ENCODE data around the gene RETREG3. TPM values are rescaled to one million over a fixed set of nuclear protein-coding genes. Genes with fewer than 3 reads are reported as not detected.

RETREG3 gene
- polyA plus RNA-seq, 1 of the 3 experiments (the other 2 are of a cell fraction): 13.3 TPM

DNA sequence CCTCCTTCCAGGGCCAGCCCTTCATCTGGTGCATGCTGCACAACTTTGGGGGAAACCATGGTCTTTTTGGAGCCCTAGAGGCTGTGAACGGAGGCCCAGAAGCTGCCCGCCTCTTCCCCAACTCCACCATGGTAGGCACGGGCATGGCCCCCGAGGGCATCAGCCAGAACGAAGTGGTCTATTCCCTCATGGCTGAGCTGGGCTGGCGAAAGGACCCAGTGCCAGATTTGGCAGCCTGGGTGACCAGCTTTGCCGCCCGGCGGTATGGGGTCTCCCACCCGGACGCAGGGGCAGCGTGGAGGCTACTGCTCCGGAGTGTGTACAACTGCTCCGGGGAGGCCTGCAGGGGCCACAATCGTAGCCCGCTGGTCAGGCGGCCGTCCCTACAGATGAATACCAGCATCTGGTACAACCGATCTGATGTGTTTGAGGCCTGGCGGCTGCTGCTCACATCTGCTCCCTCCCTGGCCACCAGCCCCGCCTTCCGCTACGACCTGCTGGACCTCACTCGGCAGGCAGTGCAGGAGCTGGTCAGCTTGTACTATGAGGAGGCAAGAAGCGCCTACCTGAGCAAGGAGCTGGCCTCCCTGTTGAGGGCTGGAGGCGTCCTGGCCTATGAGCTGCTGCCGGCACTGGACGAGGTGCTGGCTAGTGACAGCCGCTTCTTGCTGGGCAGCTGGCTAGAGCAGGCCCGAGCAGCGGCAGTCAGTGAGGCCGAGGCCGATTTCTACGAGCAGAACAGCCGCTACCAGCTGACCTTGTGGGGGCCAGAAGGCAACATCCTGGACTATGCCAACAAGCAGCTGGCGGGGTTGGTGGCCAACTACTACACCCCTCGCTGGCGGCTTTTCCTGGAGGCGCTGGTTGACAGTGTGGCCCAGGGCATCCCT, 65.7 kb downstream of the RETREG3 start:
- no peaks in the 10 kb centered on the region for H3K27me3 ChIP-seq (ENCODE audit: insufficient read depth)
- 98% methylated on average over 11 of the region's 39 CpGs for whole genome bisulfite sequencing (ENCODE audit: low lambda C conversion rate)
- H2AFZ ChIP-seq (ENCODE audit: low read depth): no peak overlapping the region
- ChIA-PET POLR2A (interaction anchor here (2.9 kb wide), 1 partner anchor 10 kb away, joined by 9 read pairs; no protein-coding TSS in a partner anchor), CTCF (interaction anchor here (1.7 to 1.9 kb wide), 2 partner anchors 11 to 35 kb away, joined by 5 to 8 read pairs; no protein-coding TSS in a partner anchor)
- peaks cover 9% of the 10 kb centered on the region for H3F3A ChIP-seq (replicated peaks; ENCODE audit: insufficient read depth)
- no peaks in the 10 kb centered on the region for H4K20me1 ChIP-seq (ENCODE audit: insufficient read depth)
- TF ChIP-seq RCOR1 (IDR thresholded peaks at IDR 0.05; ENCODE audit: low read length): no peak
- no peak for TF ChIP-seq ZBTB33 (IDR thresholded peaks at IDR 0.05; ENCODE audit: borderline replicate concordance, low read depth)
- no peak for TF ChIP-seq GABPA (IDR thresholded peaks at IDR 0.05; ENCODE audit: low read depth)
- no peak for TF ChIP-seq FOXM1 (IDR thresholded peaks at IDR 0.05; ENCODE audit: low read depth)
- TF ChIP-seq, protein P1, sequence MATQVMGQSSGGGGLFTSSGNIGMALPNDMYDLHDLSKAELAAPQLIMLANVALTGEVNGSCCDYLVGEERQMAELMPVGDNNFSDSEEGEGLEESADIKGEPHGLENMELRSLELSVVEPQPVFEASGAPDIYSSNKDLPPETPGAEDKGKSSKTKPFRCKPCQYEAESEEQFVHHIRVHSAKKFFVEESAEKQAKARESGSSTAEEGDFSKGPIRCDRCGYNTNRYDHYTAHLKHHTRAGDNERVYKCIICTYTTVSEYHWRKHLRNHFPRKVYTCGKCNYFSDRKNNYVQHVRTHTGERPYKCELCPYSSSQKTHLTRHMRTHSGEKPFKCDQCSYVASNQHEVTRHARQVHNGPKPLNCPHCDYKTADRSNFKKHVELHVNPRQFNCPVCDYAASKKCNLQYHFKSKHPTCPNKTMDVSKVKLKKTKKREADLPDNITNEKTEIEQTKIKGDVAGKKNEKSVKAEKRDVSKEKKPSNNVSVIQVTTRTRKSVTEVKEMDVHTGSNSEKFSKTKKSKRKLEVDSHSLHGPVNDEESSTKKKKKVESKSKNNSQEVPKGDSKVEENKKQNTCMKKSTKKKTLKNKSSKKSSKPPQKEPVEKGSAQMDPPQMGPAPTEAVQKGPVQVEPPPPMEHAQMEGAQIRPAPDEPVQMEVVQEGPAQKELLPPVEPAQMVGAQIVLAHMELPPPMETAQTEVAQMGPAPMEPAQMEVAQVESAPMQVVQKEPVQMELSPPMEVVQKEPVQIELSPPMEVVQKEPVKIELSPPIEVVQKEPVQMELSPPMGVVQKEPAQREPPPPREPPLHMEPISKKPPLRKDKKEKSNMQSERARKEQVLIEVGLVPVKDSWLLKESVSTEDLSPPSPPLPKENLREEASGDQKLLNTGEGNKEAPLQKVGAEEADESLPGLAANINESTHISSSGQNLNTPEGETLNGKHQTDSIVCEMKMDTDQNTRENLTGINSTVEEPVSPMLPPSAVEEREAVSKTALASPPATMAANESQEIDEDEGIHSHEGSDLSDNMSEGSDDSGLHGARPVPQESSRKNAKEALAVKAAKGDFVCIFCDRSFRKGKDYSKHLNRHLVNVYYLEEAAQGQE (IDR thresholded peaks at IDR 0.05; ENCODE audit: low read depth, low read length): no peak
- no peak for TF ChIP-seq MEF2A (IDR thresholded peaks at IDR 0.05; ENCODE audit: borderline replicate concordance, low read depth)
- DNase-seq: no peak
- H3K4me3 ChIP-seq (ENCODE audit: low read depth in 2 of 2, low read length in 1 of 2): no peak overlapping the region
- H3K4me2 ChIP-seq: no peak overlapping the region
- no peaks in the 10 kb centered on the region for H3K9me2 ChIP-seq
- H3K79me2 ChIP-seq (ENCODE audit: insufficient read depth): 0 out of 2 replicates have a peak, but pooled peaks cover 2% of the 10 kb centered on the region
- H3K9ac ChIP-seq: no peak overlapping the region
- no peak overlapping the region for H3K27ac ChIP-seq (ENCODE audit: low read depth in 2 of 2, low read length in 1 of 2)
- no peaks in the 10 kb centered on the region for H3K9me3 ChIP-seq
- no peaks in the 10 kb centered on the region for H3K4me1 ChIP-seq (ENCODE audit: control insufficient read depth in 1 of 2, insufficient read depth in 2 of 2, low read depth in 1 of 2, low read length in 1 of 2)
- peaks cover 9 to 25% of the 10 kb centered on the region in 2 experiments for H3K36me3 ChIP-seq (replicated peaks in 1 of 2; ENCODE audit: control insufficient read depth in 1 of 2, insufficient read depth in 2 of 2, low read length in 1 of 2)

- Histone ChIP-seq H3K79me2 (ENCODE audit: insufficient read depth) (peaks cover 22% of the 10 kb centered on the region), H3F3A (replicated peaks; ENCODE audit: insufficient read depth) (peaks cover 9% of the 10 kb centered on the region), H2AFZ (ENCODE audit: low read depth) (no peak overlapping the region), H3K27ac (ENCODE audit: low read depth in 2 of 2, low read length in 1 of 2) (no peak overlapping the region), H4K20me1 (ENCODE audit: insufficient read depth) (0 out of 2 replicates have a peak, but pooled peaks cover 4% of the 10 kb centered on the region), H3K4me2 (no peak overlapping the region), H3K36me3 (replicated peaks in 1 of 2; ENCODE audit: control insufficient read depth in 1 of 2, insufficient read depth in 2 of 2, low read length in 1 of 2) (peaks cover 12 to 16% of the 10 kb centered on the region in 2 experiments), H3K9me2 (no peaks in the 10 kb centered on the region), H3K9ac (no peak overlapping the region), H3K27me3 (ENCODE audit: insufficient read depth) (no peaks in the 10 kb centered on the region), H3K4me3 (ENCODE audit: low read depth in 2 of 2, low read length in 1 of 2) (no peak overlapping the region), H3K9me3 (no peaks in the 10 kb centered on the region), H3K4me1 (ENCODE audit: control insufficient read depth in 1 of 2, insufficient read depth in 2 of 2, low read depth in 1 of 2, low read length in 1 of 2) (peaks cover 4 to 10% of the 10 kb centered on the region in 2 experiments; a peak in 2 of 4 replicates)
- WGBS (ENCODE audit: low lambda C conversion rate): 82% methylated on average over 17 of the region's 17 CpGs
- ChIA-PET CTCF (interaction anchor here (0.6 to 1.4 kb wide), 4 partner anchors 9 to 14 kb away, joined by 3 to 5 read pairs (median 4); no protein-coding TSS in a partner anchor), POLR2A (interaction anchor here (0.7 to 1.4 kb wide), 2 partner anchors 22 to 167 kb away, joined by 3 read pairs; no protein-coding TSS in a partner anchor)
- TF ChIP-seq NFIC (IDR thresholded peaks at IDR 0.05; ENCODE audit: borderline replicate concordance): no peak
- TF ChIP-seq, protein P2, sequence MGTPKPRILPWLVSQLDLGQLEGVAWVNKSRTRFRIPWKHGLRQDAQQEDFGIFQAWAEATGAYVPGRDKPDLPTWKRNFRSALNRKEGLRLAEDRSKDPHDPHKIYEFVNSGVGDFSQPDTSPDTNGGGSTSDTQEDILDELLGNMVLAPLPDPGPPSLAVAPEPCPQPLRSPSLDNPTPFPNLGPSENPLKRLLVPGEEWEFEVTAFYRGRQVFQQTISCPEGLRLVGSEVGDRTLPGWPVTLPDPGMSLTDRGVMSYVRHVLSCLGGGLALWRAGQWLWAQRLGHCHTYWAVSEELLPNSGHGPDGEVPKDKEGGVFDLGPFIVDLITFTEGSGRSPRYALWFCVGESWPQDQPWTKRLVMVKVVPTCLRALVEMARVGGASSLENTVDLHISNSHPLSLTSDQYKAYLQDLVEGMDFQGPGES (IDR thresholded peaks at IDR 0.05; ENCODE audit: low read depth, low read length): no peak
- no peak for TF ChIP-seq YY1 (IDR thresholded peaks at IDR 0.05; ENCODE audit: low read depth)
- TF ChIP-seq ELF1 (IDR thresholded peaks at IDR 0.05): no peak
- no peak for TF ChIP-seq ZBTB33 (IDR thresholded peaks at IDR 0.05; ENCODE audit: borderline replicate concordance, low read depth)
- TF ChIP-seq MEF2A (IDR thresholded peaks at IDR 0.05; ENCODE audit: borderline replicate concordance, low read depth): no peak
- TF ChIP-seq RXRA (IDR thresholded peaks at IDR 0.05; ENCODE audit: borderline replicate concordance, low read depth): no peak
- TF ChIP-seq FOXM1 (IDR thresholded peaks at IDR 0.05; ENCODE audit: low read depth): no peak
- TF ChIP-seq CHD2 (IDR thresholded peaks at IDR 0.05; ENCODE audit: low read length, partially characterized antibody): no peak
- TF ChIP-seq SMC3 (IDR thresholded peaks at IDR 0.05; ENCODE audit: low read depth, low read length): no peak
- no peak for TF ChIP-seq FOSL2 (IDR thresholded peaks at IDR 0.05; ENCODE audit: borderline replicate concordance, low read depth)
- DNase-seq: no peak
These were observed 67.9 kb downstream of the RETREG3 start for GRCh38 chr17:42541041-42541833.
